ENCODE measurements around the gene ZNF546.
"Not testable (repeated sequence)": the region's sequence is repeated elsewhere in the genome, so short reads cannot be mapped to it uniquely, and the experiment has no call there.

ZNF546 gene

GRCh38 chr19:39987167-39987566, 9.7 kb upstream of the ZNF546 start:
- no peak for DNase-seq

GRCh38 chr19:39987596-39987995, 9.3 kb upstream of the ZNF546 start:
- DNase-seq, result no peak

- DNase-seq, result no peak
Measured at GRCh38 chr19:39993605-39994004, 3.3 kb upstream of the ZNF546 start.

- no peak for DNase-seq
Measured at GRCh38 chr19:39994361-39994760, 2.5 kb upstream of the ZNF546 start.

GRCh38 chr19:39995794-39996193, 1.1 kb upstream of the ZNF546 start:
- no peak for DNase-seq

- no peak for DNase-seq
Measured at GRCh38 chr19:39996218-39996810, 546 bp upstream of the ZNF546 start.

- no peak for DNase-seq
Measured at GRCh38 chr19:39997638-39998216, 867 bp downstream of the ZNF546 start.

GRCh38 chr19:39998501-39998900, 1.6 kb downstream of the ZNF546 start:
- DNase-seq, result no peak

- no peak for DNase-seq
Measured at GRCh38 chr19:40005691-40006272, 8.9 kb downstream of the ZNF546 start.

GRCh38 chr19:40006273-40006691, 9.4 kb downstream of the ZNF546 start:
- no peak for DNase-seq

- DNase-seq, result no peak
Measured at GRCh38 chr19:40009674-40010073, 12.8 kb downstream of the ZNF546 start.

- DNase-seq, result no peak
Measured at GRCh38 chr19:40013991-40014390, 17.1 kb downstream of the ZNF546 start.

- no peak for DNase-seq
Measured at GRCh38 chr19:40023969-40024368, 27.1 kb downstream of the ZNF546 start.

GRCh38 chr19:40025938-40026596, 29.2 kb downstream of the ZNF546 start:
- no peak for DNase-seq

- no peak for DNase-seq
Measured at GRCh38 chr19:40026597-40026970, 29.7 kb downstream of the ZNF546 start.

GRCh38 chr19:40033989-40034560, 37.2 kb downstream of the ZNF546 start:
- no peak for DNase-seq

- DNase-seq, result no peak
Measured at GRCh38 chr19:40035996-40036395, 39.1 kb downstream of the ZNF546 start.

- DNase-seq, result not testable (repeated sequence)
Measured at GRCh38 chr19:40038047-40038446, 41.2 kb downstream of the ZNF546 start.

- DNase-seq, result not testable (repeated sequence)
Measured at GRCh38 chr19:40041718-40042117, 44.9 kb downstream of the ZNF546 start.

- no peak for DNase-seq
Measured at GRCh38 chr19:40053491-40053890, 56.6 kb downstream of the ZNF546 start.

GRCh38 chr19:40054632-40055031, 57.8 kb downstream of the ZNF546 start:
- DNase-seq, result no peak

- DNase-seq, result no peak
Measured at GRCh38 chr19:40055049-40055448, 58.2 kb downstream of the ZNF546 start.

GRCh38 chr19:40055832-40056504, 59.1 kb downstream of the ZNF546 start, which contains the start of gene ZNF780B:
Gene ZNF780B (minus strand): TSS chr19:40056231. CDS start chr19:40050332, 5,899 bp downstream.
- peak; percentile 9 for DNase-seq

All from NCI-H1048 (cell line).